GM10266 (cell line): ENCODE measurements around the gene RAB3D.
"Not testable (repeated sequence)": the region's sequence is repeated elsewhere in the genome, so short reads cannot be mapped to it uniquely, and the experiment has no call there.

Source experiments
- DNase-seq: peaks from one replicate; pipeline ENCODE4 v3.0.0; 2012; ENCODE audit errors: extremely low spot score
- TF ChIP-seq, protein P1 (sequence below): IDR thresholded peaks from 2 replicates; pipeline ENCODE4 v1.5.1; 2012; ENCODE audit warnings: mild to moderate bottlenecking, low read depth; ENCODE audit not compliant: control insufficient read depth, insufficient read depth; ENCODE audit errors: missing control alignments

RAB3D gene

DNA sequence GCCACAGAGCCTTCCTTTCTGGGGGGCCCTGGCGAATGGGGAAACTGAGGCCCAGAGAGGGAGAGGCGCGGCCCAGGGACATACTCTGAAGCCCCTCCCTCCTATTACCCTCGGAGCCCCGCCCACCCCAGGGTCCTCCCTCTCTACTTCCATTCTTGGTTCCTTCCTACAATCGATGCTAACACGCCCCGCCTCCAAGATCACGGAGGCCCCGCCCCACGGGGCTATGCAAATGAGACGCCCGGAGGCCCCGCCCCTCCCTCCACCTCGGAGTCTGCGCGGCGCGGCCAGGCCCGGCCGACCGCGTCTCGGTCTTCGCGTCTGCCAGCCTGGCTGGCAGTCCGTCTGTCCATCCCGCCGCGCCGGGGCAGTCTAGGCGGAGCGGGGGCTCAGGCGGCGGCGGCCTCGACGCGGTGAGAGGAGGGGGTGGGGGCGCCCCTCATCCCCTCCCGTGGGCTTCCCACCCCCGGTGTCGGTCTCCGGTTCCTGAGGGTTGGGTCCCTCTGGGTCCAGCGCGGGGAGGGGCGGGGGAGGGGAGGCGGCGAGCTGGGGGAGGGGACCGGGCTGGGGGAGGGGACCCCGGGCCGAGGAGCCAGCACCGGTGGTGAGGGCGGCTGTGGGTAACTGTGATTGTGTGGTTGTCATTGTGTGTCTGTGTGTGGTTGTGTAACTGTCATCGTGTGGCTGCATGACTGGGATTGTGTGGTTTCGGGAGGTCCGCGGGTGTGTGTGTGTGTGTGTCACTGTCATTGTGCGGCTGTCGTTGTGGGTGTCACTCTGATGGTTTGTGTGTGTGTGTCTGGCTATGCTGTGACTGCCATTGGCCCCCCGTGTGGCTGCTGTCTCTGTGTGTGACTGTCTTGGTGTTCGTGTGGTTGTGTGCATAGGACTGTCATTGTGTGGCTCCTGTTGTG, 16.0 kb upstream of the RAB3D start, which contains the start of gene PLPPR2:
Gene PLPPR2, plus strand, starts transcription at position 273 of the 914 bp plus-strand sequence. CDS start 2,242 bp downstream, outside the sequence.
- TF ChIP-seq, protein P1, sequence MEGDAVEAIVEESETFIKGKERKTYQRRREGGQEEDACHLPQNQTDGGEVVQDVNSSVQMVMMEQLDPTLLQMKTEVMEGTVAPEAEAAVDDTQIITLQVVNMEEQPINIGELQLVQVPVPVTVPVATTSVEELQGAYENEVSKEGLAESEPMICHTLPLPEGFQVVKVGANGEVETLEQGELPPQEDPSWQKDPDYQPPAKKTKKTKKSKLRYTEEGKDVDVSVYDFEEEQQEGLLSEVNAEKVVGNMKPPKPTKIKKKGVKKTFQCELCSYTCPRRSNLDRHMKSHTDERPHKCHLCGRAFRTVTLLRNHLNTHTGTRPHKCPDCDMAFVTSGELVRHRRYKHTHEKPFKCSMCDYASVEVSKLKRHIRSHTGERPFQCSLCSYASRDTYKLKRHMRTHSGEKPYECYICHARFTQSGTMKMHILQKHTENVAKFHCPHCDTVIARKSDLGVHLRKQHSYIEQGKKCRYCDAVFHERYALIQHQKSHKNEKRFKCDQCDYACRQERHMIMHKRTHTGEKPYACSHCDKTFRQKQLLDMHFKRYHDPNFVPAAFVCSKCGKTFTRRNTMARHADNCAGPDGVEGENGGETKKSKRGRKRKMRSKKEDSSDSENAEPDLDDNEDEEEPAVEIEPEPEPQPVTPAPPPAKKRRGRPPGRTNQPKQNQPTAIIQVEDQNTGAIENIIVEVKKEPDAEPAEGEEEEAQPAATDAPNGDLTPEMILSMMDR = no peak
- DNase-seq = peak; percentile 94

DNA sequence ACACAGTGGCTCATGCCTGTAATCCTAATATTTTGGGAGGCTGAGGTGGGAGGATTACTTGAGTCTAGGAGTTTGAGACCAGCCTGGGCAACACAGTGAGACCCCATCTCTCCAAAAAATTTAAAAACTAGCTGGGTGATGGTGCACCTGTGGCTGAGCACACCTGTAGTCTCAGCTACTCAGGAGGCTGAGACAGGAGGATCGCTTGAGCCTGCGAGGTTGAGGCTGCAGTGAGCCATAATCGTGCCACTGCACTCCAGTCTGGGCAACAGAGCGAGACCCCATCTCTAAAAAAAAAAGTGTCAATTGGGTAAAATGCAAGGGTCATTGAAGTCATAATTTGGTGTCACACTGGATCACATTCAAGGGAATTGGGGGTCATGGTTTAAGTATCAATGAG, 14.6 kb upstream of the RAB3D start:
- DNase-seq = not testable (repeated sequence)

DNA sequence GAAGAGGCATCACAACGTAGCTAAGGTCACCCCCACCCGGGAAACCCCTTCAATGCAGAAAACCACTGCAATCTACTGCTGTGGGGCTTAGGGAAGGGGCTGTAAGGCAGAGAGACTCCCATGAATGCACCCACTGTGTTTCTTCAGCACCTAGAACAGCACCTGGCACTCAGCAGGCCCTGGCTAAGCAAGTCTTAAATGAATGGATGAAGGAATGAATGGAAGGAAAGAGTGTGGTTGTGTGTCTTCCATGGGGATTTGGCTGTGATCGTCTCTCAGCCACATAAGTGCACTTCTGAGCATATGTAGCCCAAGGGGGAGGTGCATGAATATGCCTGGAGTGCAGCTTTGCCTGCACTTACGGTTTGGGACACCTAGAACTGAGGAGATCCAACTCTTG, 9.7 kb upstream of the RAB3D start:
- no peak for DNase-seq
- TF ChIP-seq, protein P1 = no peak

DNA sequence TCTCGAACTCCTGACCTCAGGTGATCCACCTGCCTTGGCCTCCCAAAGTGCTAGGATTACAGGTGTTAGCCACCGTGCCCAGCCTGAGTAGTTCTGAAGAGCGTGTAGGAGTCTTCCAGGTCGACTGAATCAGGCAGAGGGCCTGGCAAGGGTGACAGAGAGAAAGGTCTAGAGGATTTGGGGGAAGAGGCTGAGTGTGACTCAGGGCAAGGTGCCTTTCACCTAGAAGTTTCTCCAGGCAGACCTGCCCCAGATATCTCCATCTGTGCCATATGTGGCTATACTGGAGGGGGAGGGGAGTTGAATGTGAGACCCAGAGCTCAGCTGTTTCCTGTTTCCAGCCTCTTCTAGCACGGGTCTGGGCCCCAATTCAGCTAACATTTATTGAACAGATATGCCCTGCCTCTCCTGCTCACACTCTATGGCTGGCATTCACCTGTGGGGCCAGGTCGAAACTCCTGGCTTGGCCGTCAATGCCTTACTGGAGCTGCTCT, 8.1 kb upstream of the RAB3D start:
- TF ChIP-seq, protein P1 = no peak
- DNase-seq = no peak

DNA sequence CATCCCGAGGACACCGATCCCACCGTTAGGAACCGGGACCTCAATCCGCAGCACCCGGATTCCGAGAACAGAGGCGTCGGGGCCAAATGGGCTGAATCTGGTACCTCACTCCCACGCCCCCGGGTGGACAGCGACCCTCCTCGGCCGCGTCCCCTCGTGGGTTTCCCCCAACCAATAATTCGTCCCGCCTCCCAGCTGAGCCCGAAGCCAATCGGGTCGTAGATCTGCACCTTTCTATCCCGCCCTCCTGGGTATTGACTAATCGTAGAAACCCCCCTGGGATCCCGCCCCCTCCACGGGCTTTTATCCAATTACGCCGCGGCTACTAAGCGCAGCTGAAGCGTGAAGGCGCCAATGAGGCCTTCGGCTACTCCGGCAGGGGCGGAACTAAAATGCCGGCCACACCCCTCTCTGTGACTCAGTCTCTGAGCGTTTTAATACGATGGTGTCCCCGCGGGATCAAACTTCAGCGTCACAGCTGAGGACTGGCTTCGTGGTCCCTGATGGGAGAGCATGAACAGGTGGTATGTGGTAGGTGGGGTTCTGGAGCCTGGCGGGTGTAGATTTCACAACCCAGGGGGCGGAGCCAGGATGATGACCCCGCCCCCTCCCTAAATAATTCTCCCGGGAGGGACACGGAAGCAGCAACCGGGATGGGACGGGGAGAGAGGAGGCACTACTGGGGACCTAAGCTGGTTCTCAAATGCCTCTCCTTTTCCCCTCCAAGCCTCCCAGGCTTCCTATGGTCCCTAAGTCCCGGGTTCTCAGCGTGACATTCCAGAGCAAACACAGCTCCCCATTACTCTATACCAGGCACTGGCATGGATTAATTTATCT, 6.9 kb upstream of the RAB3D start, which contains the start of the genes CCDC159 and TMEM205:
Gene CCDC159, plus strand, starts transcription at position 416 of the 837 bp plus-strand sequence. Its CDS starts 88 bp downstream, at position 504.
Gene TMEM205, minus strand, starts transcription at position 165 of the 837 bp plus-strand sequence. CDS start 649 bp downstream, outside the sequence.
- DNase-seq = peak; percentile 97
- TF ChIP-seq, protein P1 = peak; percentile 29

DNA sequence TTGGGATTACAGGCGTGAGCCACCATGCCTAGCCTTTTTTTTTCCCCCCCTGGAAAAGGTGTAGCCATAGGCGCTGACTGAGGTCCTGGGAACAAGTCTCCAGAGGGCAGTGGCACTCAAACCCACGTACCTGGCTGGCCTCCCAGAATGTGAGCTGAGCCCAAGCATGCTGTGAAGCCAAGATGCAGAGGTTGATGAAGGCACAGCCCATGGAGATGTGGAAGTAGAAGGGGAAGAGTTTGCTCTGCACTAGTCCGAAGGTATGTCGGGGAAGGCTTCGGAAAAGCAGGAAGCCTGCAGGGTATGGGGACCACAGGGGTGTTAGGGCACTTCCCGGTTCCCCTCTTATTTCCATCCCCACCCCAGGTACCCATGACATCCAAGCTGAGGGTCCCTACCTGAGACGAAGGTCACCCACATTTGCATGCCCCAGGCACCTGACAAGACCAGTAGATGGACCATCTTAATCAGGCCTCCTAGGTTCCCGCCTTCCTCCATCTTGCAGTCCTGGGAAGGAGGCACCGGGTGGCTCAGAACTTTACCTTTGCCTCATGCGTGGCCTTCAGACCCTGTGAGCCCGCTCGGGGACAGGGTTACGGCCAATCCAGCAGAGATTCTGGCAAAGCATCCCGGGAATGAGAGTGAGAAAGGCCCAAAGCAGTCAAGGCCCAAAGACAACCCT, 5.8 kb upstream of the RAB3D start:
- TF ChIP-seq, protein P1 = no peak
- no peak for DNase-seq

DNA sequence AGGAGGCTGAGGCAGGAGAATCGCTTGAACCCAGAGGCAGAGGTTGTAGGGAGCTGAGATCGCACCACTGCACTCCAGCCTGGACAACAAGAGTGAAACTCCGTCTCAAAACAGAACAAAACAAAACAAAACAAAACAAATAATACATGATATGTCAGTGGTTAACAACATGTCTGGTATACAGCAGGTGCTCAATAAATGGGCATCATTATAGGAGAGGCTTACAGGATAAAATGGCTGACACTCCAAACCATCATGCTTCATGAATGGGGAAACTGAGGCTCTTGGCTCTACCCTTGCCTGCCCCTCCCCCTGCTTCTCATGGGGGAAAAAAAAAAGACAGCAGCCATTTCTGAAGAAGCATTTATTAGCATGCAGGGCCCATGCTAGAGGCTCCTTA, 3.0 kb upstream of the RAB3D start:
- TF ChIP-seq, protein P1 = no peak
- DNase-seq = no peak

DNA sequence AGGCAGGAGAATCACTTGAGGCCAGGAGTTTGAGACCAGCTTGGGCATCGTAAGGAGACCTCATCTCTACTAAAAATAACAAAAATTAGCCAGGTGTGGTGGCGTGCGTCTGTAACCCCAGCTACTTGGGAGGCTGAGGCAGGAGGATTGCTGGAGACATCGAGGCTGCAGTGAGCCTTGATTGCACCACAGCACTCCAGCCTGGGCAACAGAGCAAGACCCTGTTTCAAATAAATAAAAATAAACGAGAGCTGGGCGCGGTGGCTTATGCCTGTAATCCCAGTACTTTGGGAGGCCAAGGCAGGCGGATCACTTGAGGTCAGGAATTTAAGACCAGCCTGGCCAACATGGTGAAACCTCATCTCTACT, 626 bp upstream of the RAB3D start:
- DNase-seq = not testable (repeated sequence)
